ENCODE data around the gene ILK. TPM values are rescaled to one million over a fixed set of nuclear protein-coding genes. Genes with fewer than 3 reads are reported as not detected.
A peak's percentile ranks its signal among the peaks of the same experiment; 100 is the strongest.

The ILK gene
- total RNA-seq, 2 donors from 2014 or later = 114 to 118 TPM

- Mint-ChIP-seq H3K4me1 (ENCODE audit: low read depth) (no peaks in the 10 kb centered on the region), H3K27me3 (ENCODE audit: low read depth) (no peaks in the 10 kb centered on the region), H3K36me3 (ENCODE audit: insufficient read depth in 2 of 2) (no peaks in the 10 kb centered on the region), H3K27ac (no peak overlapping the region), H3K4me3 (no peak overlapping the region), H3K9me3 (no peaks in the 10 kb centered on the region)
- ATAC-seq (replicated peaks in 1 of 2) (no peak), DNase-seq (no peak)
Observed at GRCh38 chr11:6647836-6648235, 44.3 kb downstream of the ILK start.

GRCh38 chr11:6648501-6648900, 44.9 kb downstream of the ILK start:
- H3K36me3 Mint-ChIP-seq (ENCODE audit: insufficient read depth in 2 of 2) = no peaks in the 10 kb centered on the region
- H3K4me1 Mint-ChIP-seq (ENCODE audit: low read depth) = no peaks in the 10 kb centered on the region
- no peak overlapping the region for H3K27ac Mint-ChIP-seq
- no peaks in the 10 kb centered on the region for H3K27me3 Mint-ChIP-seq (ENCODE audit: low read depth)
- no peak for DNase-seq
- ATAC-seq (replicated peaks in 1 of 2) = no peak
- no peaks in the 10 kb centered on the region for H3K9me3 Mint-ChIP-seq
- no peak overlapping the region for H3K4me3 Mint-ChIP-seq

GRCh38 chr11:6650104-6650503, 46.5 kb downstream of the ILK start:
- no peaks in the 10 kb centered on the region for H3K4me1 Mint-ChIP-seq (ENCODE audit: low read depth)
- no peak for DNase-seq
- no peak overlapping the region for H3K4me3 Mint-ChIP-seq
- H3K27ac Mint-ChIP-seq = no peak overlapping the region
- no peaks in the 10 kb centered on the region for H3K27me3 Mint-ChIP-seq (ENCODE audit: low read depth)
- no peak for ATAC-seq (replicated peaks in 1 of 2)
- no peaks in the 10 kb centered on the region for H3K36me3 Mint-ChIP-seq (ENCODE audit: insufficient read depth in 2 of 2)
- no peaks in the 10 kb centered on the region for H3K9me3 Mint-ChIP-seq

GRCh38 chr11:6650980-6651379, 47.4 kb downstream of the ILK start:
- ATAC-seq (replicated peaks in 1 of 2) (peak; percentile 62 to 77), DNase-seq (peak in 1 of 2 donors; percentile 61)
- Mint-ChIP-seq H3K4me1 (ENCODE audit: low read depth) (no peaks in the 10 kb centered on the region), H3K27ac (no peak overlapping the region), H3K36me3 (ENCODE audit: insufficient read depth in 2 of 2) (peaks cover 0 to under 1% of the 10 kb centered on the region in 2 donors), H3K27me3 (ENCODE audit: low read depth) (peaks cover 2% of the 10 kb centered on the region), H3K4me3 (no peak overlapping the region), H3K9me3 (no peaks in the 10 kb centered on the region)

GRCh38 chr11:6652182-6652581, 48.6 kb downstream of the ILK start:
- Mint-ChIP-seq H3K27me3 (ENCODE audit: low read depth) (peaks cover 14% of the 10 kb centered on the region), H3K27ac (no peak overlapping the region), H3K36me3 (ENCODE audit: insufficient read depth in 2 of 2) (peaks cover 0 to 3% of the 10 kb centered on the region in 2 donors), H3K4me3 (no peak overlapping the region), H3K4me1 (ENCODE audit: low read depth) (no peaks in the 10 kb centered on the region), H3K9me3 (no peaks in the 10 kb centered on the region)
- DNase-seq = no peak
- ATAC-seq (replicated peaks in 1 of 2) = no peak

- H3K27me3 Mint-ChIP-seq (ENCODE audit: low read depth) = peaks cover 15% of the 10 kb centered on the region
- no peaks in the 10 kb centered on the region for H3K4me1 Mint-ChIP-seq (ENCODE audit: low read depth)
- no peak overlapping the region for H3K27ac Mint-ChIP-seq
- no peak for ATAC-seq (replicated peaks in 1 of 2)
- no peak for DNase-seq
- H3K36me3 Mint-ChIP-seq (ENCODE audit: insufficient read depth in 2 of 2) = peaks cover 0 to 3% of the 10 kb centered on the region in 2 donors
- no peaks in the 10 kb centered on the region for H3K9me3 Mint-ChIP-seq
- no peak overlapping the region for H3K4me3 Mint-ChIP-seq
Observed at GRCh38 chr11:6653097-6653496, 49.5 kb downstream of the ILK start.

- H3K9me3 Mint-ChIP-seq = no peaks in the 10 kb centered on the region
- H3K27ac Mint-ChIP-seq = no peak overlapping the region
- no peak for DNase-seq
Observed at GRCh38 chr11:6653656-6654055, 50.1 kb downstream of the ILK start.

GRCh38 chr11:6654281-6655019, 50.9 kb downstream of the ILK start:
- ATAC-seq (replicated peaks in 1 of 2) (peak; percentile 20 to 23), DNase-seq (no peak)
- H3K4me1 Mint-ChIP-seq (ENCODE audit: low read depth) = no peaks in the 10 kb centered on the region
- peaks cover 0 to 3% of the 10 kb centered on the region in 2 donors for H3K36me3 Mint-ChIP-seq (ENCODE audit: insufficient read depth in 2 of 2)
- H3K27me3 Mint-ChIP-seq (ENCODE audit: low read depth) = peaks cover 15% of the 10 kb centered on the region
- H3K4me3 Mint-ChIP-seq = no peak overlapping the region
- H3K27ac Mint-ChIP-seq = no peak overlapping the region
- H3K9me3 Mint-ChIP-seq = no peaks in the 10 kb centered on the region

More at GRCh38 chr11:6653656-6654055, 50.1 kb downstream of the ILK start:
- Mint-ChIP-seq H3K4me3 (no peak overlapping the region), H3K36me3 (ENCODE audit: insufficient read depth in 2 of 2) (peaks cover 0 to 3% of the 10 kb centered on the region in 2 donors), H3K27me3 (ENCODE audit: low read depth) (peaks cover 15% of the 10 kb centered on the region), H3K4me1 (ENCODE audit: low read depth) (no peaks in the 10 kb centered on the region)
- no peak for ATAC-seq (replicated peaks in 1 of 2)

GRCh38 chr11:6655020-6655789, 51.6 kb downstream of the ILK start:
- Mint-ChIP-seq H3K36me3 (ENCODE audit: insufficient read depth in 2 of 2) (peaks cover 0 to 3% of the 10 kb centered on the region in 2 donors), H3K9me3 (no peaks in the 10 kb centered on the region), H3K27me3 (ENCODE audit: low read depth) (peaks cover 15% of the 10 kb centered on the region), H3K4me3 (no peak overlapping the region), H3K27ac (no peak overlapping the region), H3K4me1 (ENCODE audit: low read depth) (no peaks in the 10 kb centered on the region)
- peak; percentile 43 to 45 for DNase-seq
- peak; percentile 64 to 68 for ATAC-seq (replicated peaks in 1 of 2)

GRCh38 chr11:6655790-6656583, 52.4 kb downstream of the ILK start, which contains the start of gene DCHS1:
TSS of gene DCHS1 (minus strand) at chr11:6655809. CDS start at chr11:6641613, 14,196 bp downstream.
- Mint-ChIP-seq H3K27ac (peak within 1 kb of the TSS; percentile 42), H3K27me3 (ENCODE audit: low read depth) (peaks cover 15% of the 10 kb centered on the region), H3K36me3 (ENCODE audit: insufficient read depth in 2 of 2) (peaks cover 0 to 3% of the 10 kb centered on the region in 2 donors), H3K4me3 (peak within 1 kb of the TSS; percentile 74 to 78), H3K4me1 (ENCODE audit: low read depth) (no peaks in the 10 kb centered on the region), H3K9me3 (no peaks in the 10 kb centered on the region)
- ATAC-seq (replicated peaks in 1 of 2) = peak in 1 of 2 donors; percentile 10
- peak in 1 of 2 donors; percentile 19 for DNase-seq

GRCh38 chr11:6656584-6656915, 53.0 kb downstream of the ILK start:
- Mint-ChIP-seq H3K4me3 (peak overlapping the region; percentile 74 to 78), H3K27ac (no peak overlapping the region), H3K4me1 (ENCODE audit: low read depth) (no peaks in the 10 kb centered on the region), H3K36me3 (ENCODE audit: insufficient read depth in 2 of 2) (peaks cover 0 to 3% of the 10 kb centered on the region in 2 donors), H3K9me3 (no peaks in the 10 kb centered on the region), H3K27me3 (ENCODE audit: low read depth) (peaks cover 15% of the 10 kb centered on the region)
- ATAC-seq (replicated peaks in 1 of 2) = no peak
- no peak for DNase-seq

- H3K36me3 Mint-ChIP-seq (ENCODE audit: insufficient read depth in 2 of 2) = peaks cover 0 to 3% of the 10 kb centered on the region in 2 donors
- H3K9me3 Mint-ChIP-seq = no peaks in the 10 kb centered on the region
- DNase-seq (no peak), ATAC-seq (replicated peaks in 1 of 2) (no peak)
- no peak overlapping the region for H3K27ac Mint-ChIP-seq
- no peaks in the 10 kb centered on the region for H3K4me1 Mint-ChIP-seq (ENCODE audit: low read depth)
- H3K27me3 Mint-ChIP-seq (ENCODE audit: low read depth) = peaks cover 15% of the 10 kb centered on the region
- H3K4me3 Mint-ChIP-seq = peak overlapping the region; percentile 33 to 74
Observed at GRCh38 chr11:6656936-6657335, 53.4 kb downstream of the ILK start.

- no peak overlapping the region for H3K27ac Mint-ChIP-seq
- DNase-seq (no peak), ATAC-seq (replicated peaks in 1 of 2) (no peak)
- peak overlapping the region in 1 of 2 donors; percentile 41 for H3K4me3 Mint-ChIP-seq
- no peaks in the 10 kb centered on the region for H3K9me3 Mint-ChIP-seq
- H3K36me3 Mint-ChIP-seq (ENCODE audit: insufficient read depth in 2 of 2) = peaks cover 0 to 3% of the 10 kb centered on the region in 2 donors
- no peaks in the 10 kb centered on the region for H3K4me1 Mint-ChIP-seq (ENCODE audit: low read depth)
- peaks cover 15% of the 10 kb centered on the region for H3K27me3 Mint-ChIP-seq (ENCODE audit: low read depth)
Observed at GRCh38 chr11:6657346-6657745, 53.8 kb downstream of the ILK start.
